ENCODE results near the gene BMP8B. TPM values are rescaled to one million over a fixed set of nuclear protein-coding genes. Genes with fewer than 3 reads are reported as not detected.

Gene BMP8B
- polyA plus RNA-seq, 1 of the 3 experiments (the other 2 are of a cell fraction): 0.07 TPM

DNA sequence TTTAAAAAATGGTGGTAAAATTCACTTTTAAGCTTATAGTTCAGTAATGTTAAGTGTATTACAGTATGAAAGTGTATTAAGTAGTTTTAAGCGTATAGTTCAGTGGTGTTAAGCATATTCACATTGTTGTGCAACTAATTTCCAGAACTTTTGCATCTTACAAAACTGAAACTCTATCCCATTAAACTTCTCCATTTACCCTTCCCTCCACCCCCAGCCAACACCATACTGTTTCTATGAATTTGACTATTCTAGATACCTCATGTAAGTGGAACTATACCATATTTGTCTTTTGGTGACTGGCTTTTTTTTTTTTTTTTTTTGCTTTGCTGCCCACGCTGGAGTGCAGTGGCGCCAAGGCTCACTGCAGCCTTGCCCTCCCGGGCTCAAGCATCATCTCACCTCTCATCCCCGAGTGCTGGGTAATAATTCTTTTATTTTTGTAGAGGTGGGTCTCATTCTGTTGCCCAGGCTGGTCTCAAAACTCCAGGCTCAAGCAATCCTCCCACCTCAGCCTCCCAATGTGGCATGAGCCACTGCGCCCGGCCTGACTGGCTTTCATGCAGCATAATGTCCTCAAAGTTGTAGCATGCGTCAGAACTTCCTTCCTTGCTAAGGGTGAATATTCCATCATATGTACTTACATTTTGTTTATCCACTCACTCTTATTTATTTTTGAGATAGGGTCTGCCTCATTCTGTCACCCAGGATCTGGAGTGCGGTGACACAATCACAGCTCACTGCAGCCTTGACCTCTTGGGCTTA is 45.1 kb upstream of the BMP8B start:
- no peak overlapping the region for H3K27ac ChIP-seq (ENCODE audit: low read depth in 2 of 2, low read length in 1 of 2)
- H3K4me3 ChIP-seq (ENCODE audit: low read depth in 2 of 2, low read length in 1 of 2): no peak overlapping the region
- H3F3A ChIP-seq (replicated peaks; ENCODE audit: insufficient read depth): no peaks in the 10 kb centered on the region
- CTCF ChIA-PET: interaction anchor here (1.4 to 3.8 kb wide), 3 partner anchors 67 to 139 kb away, joined by 5 to 19 read pairs (median 10); partner anchors contain the start of gene MYCL
- H3K9ac ChIP-seq: no peak overlapping the region
- TF ChIP-seq FOSL2 (IDR thresholded peaks at IDR 0.05; ENCODE audit: borderline replicate concordance, low read depth): no peak
- no peak for TF ChIP-seq MEF2A (IDR thresholded peaks at IDR 0.05; ENCODE audit: borderline replicate concordance, low read depth)
- TF ChIP-seq NRF1 (IDR thresholded peaks at IDR 0.05; ENCODE audit: low read depth, low read length): no peak
- TF ChIP-seq ELF1 (IDR thresholded peaks at IDR 0.05): no peak
- no peak for TF ChIP-seq MXI1 (IDR thresholded peaks at IDR 0.05; ENCODE audit: low read depth, low read length)
- TF ChIP-seq SIN3A (IDR thresholded peaks at IDR 0.05; ENCODE audit: borderline replicate concordance, low read depth, low read length): no peak
- no peak for TF ChIP-seq TEAD4 (IDR thresholded peaks at IDR 0.05; ENCODE audit: borderline replicate concordance, insufficient read depth)
- no peak for TF ChIP-seq FOXJ3 (CRISPR knock-in tag; IDR thresholded peaks at IDR 0.05)
- no peak for TF ChIP-seq EP300 (IDR thresholded peaks at IDR 0.05; ENCODE audit: borderline replicate concordance in 1 of 2, low read depth in 1 of 2, low read length in 1 of 2)
- TF ChIP-seq, protein P1, sequence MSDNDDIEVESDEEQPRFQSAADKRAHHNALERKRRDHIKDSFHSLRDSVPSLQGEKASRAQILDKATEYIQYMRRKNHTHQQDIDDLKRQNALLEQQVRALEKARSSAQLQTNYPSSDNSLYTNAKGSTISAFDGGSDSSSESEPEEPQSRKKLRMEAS (IDR thresholded peaks at IDR 0.05; ENCODE audit: low read depth): no peak
- TF ChIP-seq GATA2 (CRISPR knock-in tag; IDR thresholded peaks at IDR 0.05): no peak
- TF ChIP-seq, protein P2, sequence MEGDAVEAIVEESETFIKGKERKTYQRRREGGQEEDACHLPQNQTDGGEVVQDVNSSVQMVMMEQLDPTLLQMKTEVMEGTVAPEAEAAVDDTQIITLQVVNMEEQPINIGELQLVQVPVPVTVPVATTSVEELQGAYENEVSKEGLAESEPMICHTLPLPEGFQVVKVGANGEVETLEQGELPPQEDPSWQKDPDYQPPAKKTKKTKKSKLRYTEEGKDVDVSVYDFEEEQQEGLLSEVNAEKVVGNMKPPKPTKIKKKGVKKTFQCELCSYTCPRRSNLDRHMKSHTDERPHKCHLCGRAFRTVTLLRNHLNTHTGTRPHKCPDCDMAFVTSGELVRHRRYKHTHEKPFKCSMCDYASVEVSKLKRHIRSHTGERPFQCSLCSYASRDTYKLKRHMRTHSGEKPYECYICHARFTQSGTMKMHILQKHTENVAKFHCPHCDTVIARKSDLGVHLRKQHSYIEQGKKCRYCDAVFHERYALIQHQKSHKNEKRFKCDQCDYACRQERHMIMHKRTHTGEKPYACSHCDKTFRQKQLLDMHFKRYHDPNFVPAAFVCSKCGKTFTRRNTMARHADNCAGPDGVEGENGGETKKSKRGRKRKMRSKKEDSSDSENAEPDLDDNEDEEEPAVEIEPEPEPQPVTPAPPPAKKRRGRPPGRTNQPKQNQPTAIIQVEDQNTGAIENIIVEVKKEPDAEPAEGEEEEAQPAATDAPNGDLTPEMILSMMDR (IDR thresholded peaks at IDR 0.05): no peak
- H4K20me1 ChIP-seq (ENCODE audit: insufficient read depth): no peaks in the 10 kb centered on the region
- POLR2A ChIA-PET: no interaction called here
- no peak overlapping the region for H2AFZ ChIP-seq (ENCODE audit: low read depth)
- 98% methylated on average over 9 of the region's 9 CpGs for WGBS (ENCODE audit: low lambda C conversion rate)
- no peaks in the 10 kb centered on the region for H3K9me3 ChIP-seq
- DNase-seq: no peak
- H3K9me2 ChIP-seq: no peaks in the 10 kb centered on the region
- peaks cover 5 to 8% of the 10 kb centered on the region in 2 experiments; a peak in 2 of 4 replicates for H3K4me1 ChIP-seq (ENCODE audit: control insufficient read depth in 1 of 2, insufficient read depth in 2 of 2, low read depth in 1 of 2, low read length in 1 of 2)
- no peaks in the 10 kb centered on the region for H3K79me2 ChIP-seq (ENCODE audit: insufficient read depth)
- no peak overlapping the region for H3K4me2 ChIP-seq
- H3K27me3 ChIP-seq (ENCODE audit: insufficient read depth): no peaks in the 10 kb centered on the region
- H3K36me3 ChIP-seq (replicated peaks in 1 of 2; ENCODE audit: control insufficient read depth in 1 of 2, insufficient read depth in 2 of 2, low read length in 1 of 2): peaks cover 15 to 23% of the 10 kb centered on the region in 2 experiments

DNA sequence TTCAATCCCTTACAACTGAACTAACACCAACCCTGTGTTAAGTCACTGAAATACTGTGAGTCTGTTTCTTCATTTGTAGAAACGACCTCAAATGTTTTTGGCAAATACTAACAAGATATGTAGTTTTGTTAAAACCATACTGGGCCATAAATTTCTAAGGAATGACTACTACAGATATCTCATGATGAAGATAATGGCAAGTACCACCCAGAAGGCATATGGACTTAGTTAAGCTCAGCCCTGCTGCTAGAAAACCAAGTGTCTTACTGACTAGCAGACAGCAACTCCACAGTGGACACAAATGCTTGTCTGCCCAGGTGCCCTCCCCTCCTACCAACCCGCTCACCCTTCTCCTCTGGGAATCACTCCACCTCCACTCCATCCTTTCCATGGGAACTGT is 44.5 kb upstream of the BMP8B start:
- Histone ChIP-seq H3K4me1 (ENCODE audit: control insufficient read depth in 1 of 2, insufficient read depth in 2 of 2, low read depth in 1 of 2, low read length in 1 of 2) (peaks cover 5 to 8% of the 10 kb centered on the region in 2 experiments; a peak in 2 of 4 replicates), H3K27me3 (ENCODE audit: insufficient read depth) (no peaks in the 10 kb centered on the region), H3K4me2 (no peak overlapping the region), H3K9ac (no peak overlapping the region), H3F3A (replicated peaks; ENCODE audit: insufficient read depth) (no peaks in the 10 kb centered on the region), H4K20me1 (ENCODE audit: insufficient read depth) (no peaks in the 10 kb centered on the region), H3K27ac (ENCODE audit: low read depth in 2 of 2, low read length in 1 of 2) (no peak overlapping the region), H3K9me2 (no peaks in the 10 kb centered on the region), H3K36me3 (replicated peaks in 1 of 2; ENCODE audit: control insufficient read depth in 1 of 2, insufficient read depth in 2 of 2, low read length in 1 of 2) (peaks cover 11 to 16% of the 10 kb centered on the region in 2 experiments), H2AFZ (ENCODE audit: low read depth) (no peak overlapping the region), H3K9me3 (no peaks in the 10 kb centered on the region), H3K79me2 (ENCODE audit: insufficient read depth) (no peaks in the 10 kb centered on the region), H3K4me3 (ENCODE audit: low read depth in 2 of 2, low read length in 1 of 2) (no peak overlapping the region)
- 60% methylated on average over 2 of the region's 2 CpGs for WGBS (ENCODE audit: low lambda C conversion rate)
- POLR2A ChIA-PET: no interaction called here
- CTCF ChIA-PET: interaction anchor here (0.7 to 1.8 kb wide), 4 partner anchors 9 to 140 kb away, joined by 3 to 10 read pairs (median 4); partner anchors contain the start of gene MYCL
- DNase-seq: no peak
- TF ChIP-seq RXRA (IDR thresholded peaks at IDR 0.05; ENCODE audit: borderline replicate concordance, low read depth): no peak
- TF ChIP-seq, protein P1 (IDR thresholded peaks at IDR 0.05; ENCODE audit: low read depth): no peak
- TF ChIP-seq TCF12 (IDR thresholded peaks at IDR 0.05): 0 out of 2 replicates have a peak, but pooled peaks have one; percentile 20
